Tibial artery (tissue), 4 donors: ENCODE measurements around the gene SOX1.

Experiments used
- DNase-seq, 2 donors: peaks; one replicate each; pipeline ENCODE4 v3.0.0-alpha.2; 2019
- H3K27ac ChIP-seq, 2 donors: fragments of 200-600 bp; sonication (generic) in 1 of 2; 1 replicate in 1 of 2; 2 replicates in 1 of 2; pipeline ENCODE4 v1.5.1; 2018 to 2019; ENCODE audit warnings: mild to moderate bottlenecking in 1 of 2
- H3K27me3 ChIP-seq, 2 donors: fragments of 200-600 bp; sonication (generic) in 1 of 2; one replicate each; pipeline versions ENCODE4 v1.5.1 to v1.6.0; 2016 to 2019
- H3K36me3 ChIP-seq, 3 donors: fragments of 200-600 bp; sonication (generic) in 2 of 3; one replicate each; pipeline ENCODE4 v1.5.1; 2016 to 2019; ENCODE audit warnings: mild to moderate bottlenecking in 2 of 3
- H3K4me1 ChIP-seq, 4 donors: fragments of 200-600 bp; sonication (generic) in 2 of 4; 1 replicate in 3 of 4; 2 replicates in 1 of 4; pipeline ENCODE4 v1.5.1; 2016 to 2019
- H3K4me3 ChIP-seq, 2 donors: fragments of 200-600 bp; sonication (generic) in 1 of 2; 1 replicate in 1 of 2; 2 replicates in 1 of 2; pipeline ENCODE4 v1.5.1; 2018 to 2019; ENCODE audit warnings: mild to moderate bottlenecking in 2 of 2
- H3K9me3 ChIP-seq, 3 donors: fragments of 200-600 bp; sonication (generic) in 1 of 3; one replicate each; pipeline ENCODE4 v1.5.1; 2016 to 2019
- CTCF ChIP-seq, 2 experiments: fragments of 200-600 bp in 1 of 2; fragments of 450-650 bp in 1 of 2; IDR thresholded peaks; one replicate each; pipeline ENCODE4 v1.5.1; 2017 to 2019; ENCODE audit warnings: antibody characterized with exemption in 2 of 2, mild to moderate bottlenecking in 1 of 2, moderate library complexity in 1 of 2
- intact Hi-C: fragments of 100-400 bp; cut with DNase I; formaldehyde crosslinking; loops from one replicate; pipeline ENCODE4 v1.15.0; 2023; ENCODE audit warnings: low total_unique reads

SOX1 gene

GRCh38 chr13:112053167-112053743, 13.7 kb upstream of the SOX1 start:
- TF ChIP-seq CTCF (IDR thresholded peaks at IDR 0.05), result no peak
- peaks cover 0 to 94% of the 10 kb centered on the region in 2 donors for H3K27me3 ChIP-seq
- intact Hi-C loops, result no loop called here
- no peak for DNase-seq
- H3K9me3 ChIP-seq, result no peaks in the 10 kb centered on the region
- no peaks in the 10 kb centered on the region for H3K36me3 ChIP-seq
- no peak overlapping the region for H3K4me3 ChIP-seq
- H3K27ac ChIP-seq, result no peak overlapping the region
- H3K4me1 ChIP-seq, result peaks cover 0 to 43% (median 19%) of the 10 kb centered on the region in 4 donors

DNA sequence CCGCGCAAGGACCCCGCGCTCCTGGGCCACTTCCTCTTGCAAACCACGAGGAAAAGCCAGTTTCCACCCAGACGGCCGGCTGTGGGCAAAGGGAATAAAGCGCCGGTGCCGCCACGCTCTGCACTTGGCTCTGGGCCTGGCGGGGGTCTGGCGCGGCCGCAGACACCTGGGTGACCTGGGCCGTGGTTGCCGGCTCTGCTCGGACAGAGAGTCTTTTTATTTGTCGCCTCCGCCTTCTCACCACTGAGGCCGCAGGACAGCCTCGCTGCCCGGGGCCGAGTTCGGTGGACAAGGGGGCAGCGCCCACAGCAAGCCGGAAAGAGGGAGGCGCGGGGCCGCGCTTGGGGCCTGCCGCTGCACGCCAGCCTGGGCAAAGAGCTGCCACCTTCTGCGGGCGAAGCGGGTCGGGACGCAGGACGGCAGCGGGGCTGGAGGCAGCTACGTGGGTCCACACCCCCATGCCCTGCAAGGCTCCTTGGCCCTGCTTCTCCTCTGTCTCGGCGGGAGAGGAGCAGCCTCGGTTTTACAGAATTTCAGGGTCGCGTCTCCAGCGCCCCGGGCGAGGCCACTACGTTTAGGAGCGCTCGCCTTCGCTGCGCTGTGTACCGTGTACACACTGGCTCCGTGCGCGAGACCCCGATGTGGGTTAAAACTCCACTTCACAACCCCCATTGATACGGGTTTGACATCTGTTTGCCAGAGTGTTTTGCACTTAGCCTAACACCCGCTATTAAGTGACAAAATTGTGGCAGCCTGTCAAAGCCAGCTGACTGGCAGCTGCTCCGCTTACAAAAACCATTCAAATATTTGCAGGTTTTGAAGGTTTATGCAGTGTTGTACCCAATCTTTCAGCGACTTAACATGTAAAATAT, 13.0 kb upstream of the SOX1 start:
- DNase-seq, result no peak
- TF ChIP-seq CTCF (IDR thresholded peaks at IDR 0.05), result no peak
- Histone ChIP-seq H3K27me3 (peaks cover 0 to 95% of the 10 kb centered on the region in 2 donors), H3K36me3 (no peaks in the 10 kb centered on the region), H3K27ac (no peak overlapping the region), H3K4me3 (no peak overlapping the region), H3K9me3 (no peaks in the 10 kb centered on the region), H3K4me1 (peaks cover 0 to 43% (median 19%) of the 10 kb centered on the region in 4 donors)
- intact Hi-C loops, result no loop called here

DNA sequence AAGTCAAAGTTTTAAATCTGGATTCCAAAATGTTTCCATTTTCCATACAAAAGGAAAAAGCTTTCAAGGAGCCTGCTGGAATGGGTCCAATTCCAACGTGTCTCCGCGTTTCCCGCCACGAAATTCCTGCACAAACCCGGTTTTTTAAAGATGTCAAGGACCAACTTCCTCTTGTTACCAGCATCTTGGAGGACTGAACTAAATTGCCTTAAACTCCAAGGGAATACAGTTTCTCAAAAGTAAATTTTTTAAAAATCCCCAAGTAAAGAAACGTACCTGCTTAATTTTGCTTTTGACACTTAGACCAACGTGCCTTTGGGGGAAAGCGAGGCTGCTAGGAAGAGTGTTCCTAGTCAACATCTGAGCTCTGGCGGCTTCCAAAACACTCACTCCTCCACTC, 12.3 kb upstream of the SOX1 start:
- intact Hi-C loops, result no loop called here
- Histone ChIP-seq H3K9me3 (no peaks in the 10 kb centered on the region), H3K4me1 (peaks cover 0 to 43% (median 19%) of the 10 kb centered on the region in 4 donors), H3K36me3 (no peaks in the 10 kb centered on the region), H3K27me3 (peaks cover 0 to 95% of the 10 kb centered on the region in 2 donors), H3K4me3 (no peak overlapping the region), H3K27ac (no peak overlapping the region)
- no peak for DNase-seq
- TF ChIP-seq CTCF (IDR thresholded peaks at IDR 0.05), result no peak

DNA sequence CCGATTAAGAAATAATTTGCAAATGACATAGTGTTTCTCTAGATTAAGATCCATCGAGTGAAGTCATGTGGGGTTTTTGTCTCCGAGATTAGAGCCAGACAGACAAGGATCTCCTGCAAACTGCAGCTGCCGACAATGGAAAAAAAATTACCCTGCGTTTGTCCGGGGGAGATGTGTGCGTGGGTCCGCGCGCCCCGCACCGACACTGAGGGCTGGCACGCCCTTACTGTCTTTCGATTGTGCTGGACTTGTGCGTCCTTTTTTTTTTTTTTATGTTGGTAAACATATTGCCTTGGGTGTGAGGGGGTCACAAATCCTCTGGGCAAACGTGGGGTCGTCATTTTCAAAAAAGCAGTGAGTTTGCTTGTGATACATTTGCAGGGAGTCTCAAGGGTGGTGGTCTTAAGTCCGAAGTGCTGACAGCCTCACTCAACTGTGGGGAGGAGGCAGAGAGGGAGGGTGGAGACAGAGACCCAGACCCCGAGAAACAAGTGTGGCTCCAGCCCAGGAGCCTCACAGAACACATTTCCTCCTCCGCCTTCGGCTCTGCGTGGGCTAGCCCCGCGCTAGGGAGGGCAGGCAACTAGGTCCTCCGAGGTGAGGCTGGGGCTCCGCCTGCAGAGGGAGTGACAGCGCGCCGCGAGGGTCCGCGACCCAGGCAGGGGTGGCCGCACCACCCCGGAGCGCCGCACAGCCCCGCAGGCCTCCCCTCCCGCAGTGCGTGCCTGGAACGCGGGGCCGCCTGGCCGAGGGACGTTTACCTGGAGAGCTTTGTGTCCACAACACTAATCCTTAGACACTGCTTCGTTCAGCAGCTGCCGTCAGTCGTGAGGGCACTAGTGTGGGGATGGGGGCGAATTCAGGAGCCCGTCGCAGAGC, 11.7 kb upstream of the SOX1 start:
- intact Hi-C loops, result no loop called here
- no peak overlapping the region for H3K4me3 ChIP-seq
- peaks cover 0 to 97% of the 10 kb centered on the region in 2 donors for H3K27me3 ChIP-seq
- no peak for DNase-seq
- no peaks in the 10 kb centered on the region for H3K9me3 ChIP-seq
- H3K36me3 ChIP-seq, result no peaks in the 10 kb centered on the region
- no peak for TF ChIP-seq CTCF (IDR thresholded peaks at IDR 0.05)
- H3K4me1 ChIP-seq, result peaks cover 0 to 43% (median 19%) of the 10 kb centered on the region in 4 donors
- H3K27ac ChIP-seq, result no peak overlapping the region

DNA sequence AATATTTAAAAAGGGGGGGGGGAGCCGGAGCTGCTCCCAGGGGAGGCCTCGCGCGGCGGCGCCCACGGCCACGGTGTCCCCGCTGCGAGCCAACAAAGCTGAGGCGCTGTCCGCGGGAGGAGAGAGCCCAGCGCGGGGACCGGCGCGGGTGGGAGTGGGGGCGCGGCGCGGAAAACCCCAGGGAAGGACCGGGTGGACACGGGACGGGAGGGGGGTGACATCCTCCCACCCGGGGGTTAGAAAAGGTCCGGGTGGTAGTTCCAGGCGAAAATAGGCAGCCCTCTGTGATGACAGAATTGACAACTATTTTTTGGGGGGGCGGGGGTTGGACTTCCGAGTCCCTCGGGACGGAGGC, 11.1 kb upstream of the SOX1 start:
- Histone ChIP-seq H3K4me1 (peaks cover 0 to 44% (median 19%) of the 10 kb centered on the region in 4 donors), H3K27me3 (peaks cover 0 to 97% of the 10 kb centered on the region in 2 donors), H3K36me3 (no peaks in the 10 kb centered on the region), H3K27ac (no peak overlapping the region), H3K4me3 (no peak overlapping the region), H3K9me3 (no peaks in the 10 kb centered on the region)
- DNase-seq, result no peak
- no peak for TF ChIP-seq CTCF (IDR thresholded peaks at IDR 0.05)
- intact Hi-C loops, result no loop called here
